HepG2 (cell line): Measurements from ENCODE around the gene HOXD9. TPM values are rescaled to one million over a fixed set of nuclear protein-coding genes. Genes with fewer than 3 reads are reported as not detected.

ENCODE experiments used
- ATAC-seq: fragments of 200-7000 bp; cut with Tn5 transposase; 3 replicates; pipeline ENCODE4 v1.9.1; 2020; ENCODE audit warnings: mild to moderate bottlenecking, moderate library complexity
- BruUV-seq: library from RNA; stranded (reverse); fragments of 400-500 nt; replicated peaks from 2 replicates; lab custom pipeline; 2021; lab: Mats Ljungman, UMichigan
- CTCF ChIA-PET: fragments of 300-600 bp; formaldehyde crosslinking; extraction: SDS; loops from one replicate; lab custom pipeline; 2021; ENCODE audit warnings: low total read pairs, inconsistent platforms, low intra/inter-chr PET ratio; lab: Yijun Ruan, JAX
- POLR2A ChIA-PET: fragments of 350-600 bp; sonication (Branson Sonifier 250); formaldehyde crosslinking; loops from one replicate; lab custom pipeline; 2020; ENCODE audit warnings: antibody characterized with exemption, inconsistent platforms; lab: Yijun Ruan, JAX
- DNase-seq: peaks from one replicate; pipeline ENCODE4 v3.0.0-alpha.2; 2015; ENCODE audit warnings: low spot score
- FAIRE-seq: peaks from 3 replicates; lab custom pipeline; 2011; peaks lifted over from hg19 to GRCh38; lab: Jason Lieb, UNC
- H2AFZ ChIP-seq: one replicate; pipeline ENCODE4 v1.6.1; 2011; ENCODE audit warnings: low read length, inconsistent platforms
- H3K27ac ChIP-seq: fragments of 300-600 bp; 3 replicates; pipeline ENCODE4 v1.8.0; 2011; ENCODE audit warnings: mixed run types, mild to moderate bottlenecking, mixed read lengths, low read length, inconsistent platforms; ENCODE audit not compliant: insufficient read depth; ENCODE audit errors: extremely low read length
- H3K27me3 ChIP-seq, 2 experiments: fragments of 200-600 bp in 1 of 2; 2 replicates in 1 of 2; 3 replicates in 1 of 2; pipeline versions ENCODE4 v1.6.0 to v1.8.0; 2011; ENCODE audit warnings: low read length in 2 of 2, mild to moderate bottlenecking in 2 of 2, moderate library complexity in 2 of 2, inconsistent platforms in 1 of 2; ENCODE audit not compliant: insufficient read depth in 2 of 2, control insufficient read depth in 1 of 2
- H3K36me3 ChIP-seq, 2 experiments: fragments of 200-600 bp in 1 of 2; replicated peaks in 1 of 2; 2 replicates in 1 of 2; 3 replicates in 1 of 2; pipeline versions ENCODE4 v1.5.1 to v1.8.0; 2011; ENCODE audit warnings: low read length in 2 of 2, inconsistent platforms in 1 of 2; ENCODE audit not compliant: insufficient read depth in 2 of 2, control insufficient read depth in 1 of 2
- H3K4me1 ChIP-seq: 2 replicates; pipeline ENCODE4 v1.5.1; 2012; ENCODE audit warnings: low read length, inconsistent platforms; ENCODE audit not compliant: insufficient read depth
- H3K4me2 ChIP-seq: 2 replicates; pipeline ENCODE4 v1.6.0; 2011; ENCODE audit warnings: low read depth, low read length, inconsistent platforms
- H3K4me3 ChIP-seq, 3 experiments: fragments of 200-600 bp in 1 of 3; sonication (generic), shearing (Covaris generic) in 1 of 3; replicated peaks in 1 of 3; 2 replicates each; pipeline ENCODE4 v1.5.1; 2011 to 2016; ENCODE audit warnings: low read length in 3 of 3, inconsistent platforms in 2 of 3, low read depth in 2 of 3, mild to moderate bottlenecking in 2 of 3, control low read depth in 1 of 3, mixed read lengths in 1 of 3; ENCODE audit not compliant: insufficient read depth in 1 of 3
- H3K79me2 ChIP-seq: one replicate; pipeline ENCODE4 v1.6.1; 2011; ENCODE audit warnings: low read length, inconsistent platforms; ENCODE audit not compliant: insufficient read depth
- H3K9ac ChIP-seq: 2 replicates; pipeline ENCODE4 v1.6.0; 2011; ENCODE audit warnings: mild to moderate bottlenecking, low read depth, low read length, inconsistent platforms; ENCODE audit not compliant: insufficient read depth
- H3K9me3 ChIP-seq: 2 replicates; pipeline ENCODE4 v1.5.1; 2012; ENCODE audit warnings: mild to moderate bottlenecking, low read length
- H4K20me1 ChIP-seq: 2 replicates; pipeline ENCODE4 v1.6.0; 2011; ENCODE audit warnings: inconsistent platforms, mild to moderate bottlenecking, low read length, moderate library complexity; ENCODE audit not compliant: insufficient read depth
- NFYC ChIP-seq: IDR thresholded peaks from 2 replicates; pipeline ENCODE4 v1.6.1; 2016; ENCODE audit warnings: missing genetic modification reagents, missing compliant biosample characterization
- SNRNP70 ChIP-seq: fragments of 200-400 bp; formaldehyde crosslinking; IDR thresholded peaks from 2 replicates; pipeline ENCODE4 v1.6.1; 2017; ENCODE audit warnings: mild to moderate bottlenecking, low read depth, low read length, moderate library complexity
- SRF ChIP-seq: IDR thresholded peaks from 2 replicates; pipeline ENCODE4 v1.6.1; 2011; ENCODE audit warnings: mild to moderate bottlenecking, low read depth, low read length, moderate library complexity
- ZBTB33 ChIP-seq: sonication (generic); formaldehyde crosslinking; IDR thresholded peaks from 2 replicates; pipeline ENCODE4 v1.4.0; 2020; ENCODE audit warnings: missing genetic modification reagents
- ZXDC ChIP-seq: sonication (generic); formaldehyde crosslinking; IDR thresholded peaks from 2 replicates; pipeline ENCODE4 v1.5.0; 2020; ENCODE audit warnings: mild to moderate bottlenecking, missing genetic modification reagents
- WGBS: methylation state at CpG from one replicate; pipeline ENCODE4 v1.1.6; 2017; ENCODE audit warnings: low lambda C conversion rate; 5-methylcytosine and 5-hydroxymethylcytosine counted together
- in situ Hi-C: cut with HindIII; loops from 2 replicates; pipeline ENCODE4 v1.10.0; 2017; ENCODE audit warnings: low pct_unique_long_range_greater_than_20kb; ENCODE audit not compliant: extremely low pct_ligation_motif_present
- intact Hi-C: fragments of 100-400 bp; cut with micrococcal nuclease; formaldehyde crosslinking; loops from one replicate; pipeline ENCODE4 v1.10.0; 2022; ENCODE audit not compliant: unreplicated experiment
- polyA plus RNA-seq, 8 experiments: library from polyadenylated mRNA; depleted of rRNA in 3 of 8; stranded (reverse) in 7 of 8; unstranded in 1 of 8; fragments of >200 nt; fragmentation: Illumina TruSeq in 4 of 8; extraction: Trizol in 4 of 8; gene quantifications; 2 replicates each; pipeline versions ENCODE4 v1.2.1 to v1.2.3, GENCODE V29; 2011 to 2016; ENCODE audit warnings: low read depth in 4 of 8, missing spikeins in 1 of 8, mixed read lengths in 1 of 8; ENCODE audit not compliant: insufficient read depth in 1 of 8
- total RNA-seq, 5 experiments: library from RNA; depleted of rRNA; stranded (reverse); fragments of >200 nt; fragmentation: Illumina TruSeq; extraction: Trizol; gene quantifications; 2 replicates each; pipeline ENCODE4 v1.2.3, GENCODE V29; 2016; ENCODE audit warnings: low read depth in 1 of 5

Gene HOXD9
- total and polyA plus RNA-seq, 2 of the 13 experiments (the other 11 are each of a cell fraction or from before 2014, with no cell fraction given): not detected

- no peak for TF ChIP-seq ZBTB33 (CRISPR knock-in tag)
Measured at GRCh38 chr2:176076796-176077195, 45.7 kb upstream of the HOXD9 start (continued).

GRCh38 chr2:176078541-176079284, 43.8 kb upstream of the HOXD9 start:
- no peak overlapping the region for H3K4me2 ChIP-seq
- in situ Hi-C loops (no loop called here), intact Hi-C loops (no loop called here)
- TF ChIP-seq SRF (no peak), SNRNP70 (no peak), ZXDC (no peak), NFYC (CRISPR knock-in tag) (no peak)
- H3K36me3 ChIP-seq: no peaks in the 10 kb centered on the region
- ATAC-seq (no peak), DNase-seq (no peak), FAIRE-seq (no peak)
- ChIA-PET CTCF (no interaction called here), POLR2A (no interaction called here)
- no peaks in the 10 kb centered on the region for H3K4me1 ChIP-seq
- no TSS peak for BruUV-seq
- 34% methylated on average over 25 of the region's 25 CpGs for WGBS
- H2AFZ ChIP-seq: no peak overlapping the region
- H4K20me1 ChIP-seq: no peaks in the 10 kb centered on the region
- H3K9ac ChIP-seq: no peak overlapping the region
- no peak overlapping the region for H3K27ac ChIP-seq
- peaks cover 0 to 73% of the 10 kb centered on the region in 2 experiments; a peak in 4 of 5 replicates for H3K27me3 ChIP-seq
- no peaks in the 10 kb centered on the region for H3K79me2 ChIP-seq
- H3K9me3 ChIP-seq: no peaks in the 10 kb centered on the region
- H3K4me3 ChIP-seq: no peak overlapping the region
